ENCODE data around the gene SPEM2. TPM values are rescaled to one million over a fixed set of nuclear protein-coding genes. Genes with fewer than 3 reads are reported as not detected.

Gene SPEM2
- total RNA-seq, 4 donors from 2014 or later = not detected

- Histone ChIP-seq H3K27ac (peak within 1 kb of the TSS; percentile 91), H3K4me3 (peak within 1 kb of the TSS; percentile 68), H3K27me3 (peaks cover 14% of the 10 kb centered on the region), H3K4me1 (peaks cover 69% of the 10 kb centered on the region), H3K9me3 (no peaks in the 10 kb centered on the region), H3K36me3 (no peaks in the 10 kb centered on the region)
- 0% methylated on average over 33 of the region's 50 CpGs for WGBS
- TF ChIP-seq POLR2A (IDR thresholded peaks at IDR 0.05) (no peak), POLR2AphosphoS5 (IDR thresholded peaks at IDR 0.05) (no peak), CTCF (IDR thresholded peaks at IDR 0.05) (no peak), EP300 (IDR thresholded peaks at IDR 0.05) (no peak)
- DNase-seq (ENCODE audit: low spot score in 2 of 2) = no peak
Observed at GRCh38 chr17:7439462-7440112, 14.2 kb downstream of the SPEM2 start, which contains the start of gene FGF11. TSS of gene FGF11 (plus strand) at chr17:7439512. CDS start at chr17:7439621, 109 bp downstream.

DNA sequence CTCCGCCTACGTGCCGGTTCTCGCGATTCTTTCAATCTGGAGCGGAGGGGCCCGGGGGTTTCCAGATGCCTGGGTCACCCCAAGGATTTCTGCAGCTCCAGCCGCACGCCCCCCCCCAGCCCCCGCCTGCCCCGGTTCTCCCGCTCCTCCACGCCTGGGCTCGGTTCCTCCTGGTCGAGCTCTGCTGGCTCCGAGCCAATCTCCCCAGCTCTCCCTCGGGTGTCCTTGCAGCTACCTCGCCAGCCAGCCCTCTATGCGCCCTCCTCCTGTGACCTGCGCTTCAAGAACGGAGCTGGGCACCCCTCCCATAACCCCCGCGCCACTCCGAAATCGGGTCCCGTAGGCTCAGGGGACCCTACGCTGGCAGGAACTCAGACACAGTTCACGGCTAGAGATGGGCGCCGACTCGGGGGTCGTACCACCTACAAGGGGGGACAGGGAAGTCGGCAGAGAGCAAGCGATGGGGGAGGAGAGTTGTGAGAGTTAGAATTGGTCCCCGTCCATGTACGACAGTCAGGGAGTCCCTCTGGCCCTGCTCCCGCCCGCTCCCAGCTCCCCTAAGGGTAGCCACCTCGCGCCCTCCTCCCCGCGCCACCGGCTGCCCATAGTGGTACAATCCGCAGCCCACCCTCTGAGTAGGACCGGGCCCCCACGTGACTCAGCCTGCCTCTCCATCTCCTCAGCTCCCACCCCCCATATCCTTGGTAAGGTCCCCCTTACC lies 14.9 kb downstream of the SPEM2 start:
- Histone ChIP-seq H3K27me3 (peaks cover 16% of the 10 kb centered on the region), H3K4me3 (peak overlapping the region; percentile 54), H3K4me1 (peaks cover 75% of the 10 kb centered on the region), H3K36me3 (no peaks in the 10 kb centered on the region), H3K27ac (peak overlapping the region; percentile 14), H3K9me3 (no peaks in the 10 kb centered on the region)
- 2% methylated on average over 30 of the region's 46 CpGs for WGBS
- peak; percentile 84 to 85 for DNase-seq (ENCODE audit: low spot score in 2 of 2)
- TF ChIP-seq POLR2A (IDR thresholded peaks at IDR 0.05) (no peak), EP300 (IDR thresholded peaks at IDR 0.05) (no peak), POLR2AphosphoS5 (IDR thresholded peaks at IDR 0.05) (no peak), CTCF (IDR thresholded peaks at IDR 0.05) (no peak)

DNA sequence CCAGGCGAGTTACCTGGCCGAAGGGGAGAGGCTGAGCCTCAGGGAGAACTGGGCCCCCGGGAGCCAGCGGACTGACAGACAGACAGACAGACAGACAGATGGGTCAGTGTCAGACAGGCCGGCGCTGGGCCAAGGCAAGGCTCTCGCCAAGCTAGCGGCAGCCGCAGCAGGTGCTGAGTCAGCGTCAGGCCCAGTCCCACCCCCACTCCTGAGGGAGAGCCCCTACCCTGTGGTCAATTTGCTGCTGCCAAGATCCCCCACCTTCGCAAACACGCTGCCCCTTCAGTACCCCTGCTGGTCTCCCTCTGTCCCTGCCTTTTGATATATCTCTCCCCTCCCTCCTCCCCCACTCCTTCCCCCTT lies 15.4 kb downstream of the SPEM2 start:
- peaks cover 21% of the 10 kb centered on the region for H3K27me3 ChIP-seq
- DNase-seq (ENCODE audit: low spot score in 2 of 2) = no peak

GRCh38 chr17:7441266-7441665 lies 15.8 kb downstream of the SPEM2 start:
- TF ChIP-seq EP300 (IDR thresholded peaks at IDR 0.05) = no peak
- TF ChIP-seq POLR2A (IDR thresholded peaks at IDR 0.05) = no peak
- no peak for TF ChIP-seq POLR2AphosphoS5 (IDR thresholded peaks at IDR 0.05)
- TF ChIP-seq CTCF (IDR thresholded peaks at IDR 0.05) = no peak
- WGBS = 60% methylated on average over 7 of the region's 7 CpGs
- H3K27ac ChIP-seq = no peak overlapping the region
- peaks cover 23% of the 10 kb centered on the region for H3K27me3 ChIP-seq
- no peak for DNase-seq (ENCODE audit: low spot score in 2 of 2)
- no peaks in the 10 kb centered on the region for H3K9me3 ChIP-seq
- H3K36me3 ChIP-seq = no peaks in the 10 kb centered on the region
- no peak overlapping the region for H3K4me3 ChIP-seq
- peaks cover 74% of the 10 kb centered on the region for H3K4me1 ChIP-seq

More for the DNA sequence above, 15.4 kb downstream of the SPEM2 start:
- Histone ChIP-seq H3K4me3 (peak overlapping the region; percentile 54), H3K4me1 (peaks cover 75% of the 10 kb centered on the region), H3K36me3 (no peaks in the 10 kb centered on the region), H3K9me3 (no peaks in the 10 kb centered on the region), H3K27ac (peak overlapping the region; percentile 14)
- 13% methylated on average over 12 of the region's 12 CpGs for WGBS
- no peak for TF ChIP-seq CTCF (IDR thresholded peaks at IDR 0.05)
- no peak for TF ChIP-seq POLR2AphosphoS5 (IDR thresholded peaks at IDR 0.05)
- TF ChIP-seq POLR2A (IDR thresholded peaks at IDR 0.05) = no peak
- no peak for TF ChIP-seq EP300 (IDR thresholded peaks at IDR 0.05)

DNA sequence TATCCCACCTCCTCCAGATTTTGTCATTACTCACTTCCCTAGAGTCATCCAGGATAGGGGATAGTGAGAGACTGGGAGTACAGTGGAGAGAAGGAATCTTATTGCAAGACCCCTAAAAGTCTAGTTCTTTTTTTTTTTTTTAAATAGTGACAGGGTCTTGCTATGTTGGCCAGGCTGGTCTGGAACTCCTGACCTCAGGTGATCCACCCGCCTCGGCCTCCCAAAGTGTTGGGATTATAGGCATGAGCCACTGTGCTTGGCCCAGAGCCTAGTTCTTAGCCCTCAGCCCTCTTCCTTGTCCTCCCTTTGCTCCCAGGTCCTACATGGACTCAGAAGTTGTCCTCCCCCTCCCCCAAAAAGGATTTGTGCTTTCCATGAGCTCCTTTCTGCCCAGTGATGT lies 16.7 kb downstream of the SPEM2 start:
- WGBS = 97% methylated on average over 2 of the region's 2 CpGs
- no peak overlapping the region for H3K4me3 ChIP-seq

More for the DNA sequence above, 16.7 kb downstream of the SPEM2 start:
- no peaks in the 10 kb centered on the region for H3K9me3 ChIP-seq
- peaks cover 71% of the 10 kb centered on the region for H3K4me1 ChIP-seq
- DNase-seq (ENCODE audit: low spot score in 2 of 2) = no peak
- no peaks in the 10 kb centered on the region for H3K36me3 ChIP-seq
- peaks cover 31% of the 10 kb centered on the region for H3K27me3 ChIP-seq
- no peak for TF ChIP-seq POLR2AphosphoS5 (IDR thresholded peaks at IDR 0.05)
- TF ChIP-seq CTCF (IDR thresholded peaks at IDR 0.05) = no peak
- no peak for TF ChIP-seq EP300 (IDR thresholded peaks at IDR 0.05)
- TF ChIP-seq POLR2A (IDR thresholded peaks at IDR 0.05) = no peak
- H3K27ac ChIP-seq = no peak overlapping the region

Measured in suprapubic skin (tissue), 4 donors.